ENCODE results near the gene NEK2.
"Not testable (repeated sequence)": the region's sequence is repeated elsewhere in the genome, so short reads cannot be mapped to it uniquely, and the experiment has no call there.

The NEK2 gene

GRCh38 chr1:211675230-211676105 is at the start of gene NEK2:
Gene NEK2, minus strand, starts transcription at chr1:211675621. Its CDS starts 142 bp downstream, at chr1:211675479.
- H3K4me3 ChIP-seq (ENCODE audit: low read depth, low read length) = peak within 1 kb of the TSS; percentile 78
- TF ChIP-seq CTCF (IDR thresholded peaks at IDR 0.05; ENCODE audit: borderline replicate concordance, insufficient read depth, low read depth, low read length) = no peak

GRCh38 chr1:211724687-211725196 is 49.3 kb upstream of the NEK2 start:
- H3K4me3 ChIP-seq (ENCODE audit: low read depth, low read length) = no peak overlapping the region
- TF ChIP-seq CTCF (IDR thresholded peaks at IDR 0.05; ENCODE audit: borderline replicate concordance, insufficient read depth, low read depth, low read length) = no peak

- H3K4me3 ChIP-seq (ENCODE audit: low read depth, low read length) = no peak overlapping the region
- TF ChIP-seq CTCF (IDR thresholded peaks at IDR 0.05; ENCODE audit: borderline replicate concordance, insufficient read depth, low read depth, low read length) = no peak
Observed at GRCh38 chr1:211723273-211723672, 47.9 kb upstream of the NEK2 start.

- no peak overlapping the region for H3K4me3 ChIP-seq (ENCODE audit: low read depth, low read length)
- no peak for TF ChIP-seq CTCF (IDR thresholded peaks at IDR 0.05; ENCODE audit: borderline replicate concordance, insufficient read depth, low read depth, low read length)
Observed at GRCh38 chr1:211722277-211723175, 47.1 kb upstream of the NEK2 start.

- H3K4me3 ChIP-seq (ENCODE audit: low read depth, low read length) = not testable (repeated sequence)
Observed at GRCh38 chr1:211716555-211716954, 41.1 kb upstream of the NEK2 start.

GRCh38 chr1:211715971-211716370 is 40.5 kb upstream of the NEK2 start:
- H3K4me3 ChIP-seq (ENCODE audit: low read depth, low read length) = no peak overlapping the region
- no peak for TF ChIP-seq CTCF (IDR thresholded peaks at IDR 0.05; ENCODE audit: borderline replicate concordance, insufficient read depth, low read depth, low read length)

- no peak overlapping the region for H3K4me3 ChIP-seq (ENCODE audit: low read depth, low read length)
- no peak for TF ChIP-seq CTCF (IDR thresholded peaks at IDR 0.05; ENCODE audit: borderline replicate concordance, insufficient read depth, low read depth, low read length)
Observed at GRCh38 chr1:211714154-211714553, 38.7 kb upstream of the NEK2 start.

Data from GM12875 (cell line).